Peyer's patch (tissue), 4 donors: ENCODE results near the gene EPHA10. TPM values are rescaled to one million over a fixed set of nuclear protein-coding genes. Genes with fewer than 3 reads are reported as not detected.
A peak's percentile ranks its signal among the peaks of the same experiment; 100 is the strongest.
"Not testable (repeated sequence)": the region's sequence is repeated elsewhere in the genome, so short reads cannot be mapped to it uniquely, and the experiment has no call there.

Experiments used
- DNase-seq, 3 donors: peaks; one replicate each; pipeline ENCODE4 v3.0.0-alpha.2; 2017 to 2019
- H3K27ac ChIP-seq, 4 donors: fragments of 200-600 bp; sonication (generic); one replicate each; pipeline ENCODE4 v1.5.1; 2016 to 2019
- H3K27me3 ChIP-seq, 2 donors: fragments of 200-600 bp; sonication (generic); one replicate each; pipeline ENCODE4 v1.5.1; 2019
- H3K36me3 ChIP-seq, 3 donors: fragments of 200-600 bp; sonication (generic); one replicate each; pipeline ENCODE4 v1.5.1; 2016 to 2019
- H3K4me1 ChIP-seq, 4 donors: fragments of 200-600 bp; sonication (generic); one replicate each; pipeline ENCODE4 v1.5.1; 2016 to 2019
- H3K4me3 ChIP-seq, 4 donors: fragments of 200-600 bp; sonication (generic); 1 replicate in 3 of 4; 2 replicates in 1 of 4; pipeline ENCODE4 v1.5.1; 2016 to 2019; ENCODE audit warnings: mild to moderate bottlenecking in 1 of 4
- H3K9me3 ChIP-seq, 4 donors: fragments of 200-600 bp; sonication (generic); one replicate each; pipeline ENCODE4 v1.5.1; 2016 to 2019; ENCODE audit warnings: mild to moderate bottlenecking in 1 of 4
- POLR2A ChIP-seq, 2 donors: fragments of 450-650 bp; IDR thresholded peaks; one replicate each; pipeline ENCODE4 v1.5.1; 2017; ENCODE audit warnings: antibody characterized with exemption in 2 of 2, mild to moderate bottlenecking in 2 of 2, moderate library complexity in 2 of 2
- total RNA-seq, 4 donors: library from RNA; depleted of rRNA; stranded (reverse); fragments of >200 nt; gene quantifications; one replicate each; pipeline ENCODE4 v1.1.0, GENCODE V29; 2016
- TF ChIP-seq, protein P1 (sequence below), 6 experiments: fragments of 450-650 bp in 4 of 6; fragments of 200-600 bp in 2 of 6; sonication (generic) in 1 of 6; IDR thresholded peaks; one replicate each; pipeline ENCODE4 v1.5.1; 2017 to 2019; ENCODE audit warnings: antibody characterized with exemption in 6 of 6, mild to moderate bottlenecking in 3 of 6, moderate library complexity in 1 of 6

The EPHA10 gene
- total RNA-seq, 4 donors from 2014 or later, result 9.9 to 67.8 (median 58.0) TPM

DNA sequence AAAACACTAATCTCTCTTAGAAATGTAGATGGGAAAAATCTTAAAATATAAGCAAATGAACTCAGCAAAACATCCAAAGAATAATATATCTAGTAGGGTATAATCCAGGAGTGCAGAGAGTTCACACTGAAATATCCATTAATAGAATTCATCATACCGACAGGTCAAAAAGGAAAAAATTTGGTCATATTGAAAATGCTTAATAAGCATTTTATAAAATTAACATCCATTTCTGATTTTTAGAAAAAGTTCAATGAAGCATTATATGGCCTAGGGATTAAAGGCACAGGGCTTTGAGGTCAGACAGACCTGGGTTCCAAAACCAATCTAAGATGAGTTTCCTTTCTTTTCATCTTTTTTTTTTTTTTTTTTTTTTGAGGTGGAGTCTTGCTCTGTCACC is 16.4 kb downstream of the EPHA10 start:
- Histone ChIP-seq H3K4me3 (no peak overlapping the region), H3K36me3 (no peaks in the 10 kb centered on the region), H3K4me1 (peaks cover 0 to 12% (median 0%) of the 10 kb centered on the region in 4 donors), H3K9me3 (peaks cover 0 to 6% (median 0%) of the 10 kb centered on the region in 4 donors), H3K27me3 (peaks cover 0 to 5% of the 10 kb centered on the region in 2 donors), H3K27ac (no peak overlapping the region)
- no peak for TF ChIP-seq POLR2A (IDR thresholded peaks at IDR 0.05)
- TF ChIP-seq, protein P1, sequence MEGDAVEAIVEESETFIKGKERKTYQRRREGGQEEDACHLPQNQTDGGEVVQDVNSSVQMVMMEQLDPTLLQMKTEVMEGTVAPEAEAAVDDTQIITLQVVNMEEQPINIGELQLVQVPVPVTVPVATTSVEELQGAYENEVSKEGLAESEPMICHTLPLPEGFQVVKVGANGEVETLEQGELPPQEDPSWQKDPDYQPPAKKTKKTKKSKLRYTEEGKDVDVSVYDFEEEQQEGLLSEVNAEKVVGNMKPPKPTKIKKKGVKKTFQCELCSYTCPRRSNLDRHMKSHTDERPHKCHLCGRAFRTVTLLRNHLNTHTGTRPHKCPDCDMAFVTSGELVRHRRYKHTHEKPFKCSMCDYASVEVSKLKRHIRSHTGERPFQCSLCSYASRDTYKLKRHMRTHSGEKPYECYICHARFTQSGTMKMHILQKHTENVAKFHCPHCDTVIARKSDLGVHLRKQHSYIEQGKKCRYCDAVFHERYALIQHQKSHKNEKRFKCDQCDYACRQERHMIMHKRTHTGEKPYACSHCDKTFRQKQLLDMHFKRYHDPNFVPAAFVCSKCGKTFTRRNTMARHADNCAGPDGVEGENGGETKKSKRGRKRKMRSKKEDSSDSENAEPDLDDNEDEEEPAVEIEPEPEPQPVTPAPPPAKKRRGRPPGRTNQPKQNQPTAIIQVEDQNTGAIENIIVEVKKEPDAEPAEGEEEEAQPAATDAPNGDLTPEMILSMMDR (IDR thresholded peaks at IDR 0.05), result no peak
- DNase-seq, result no peak

DNA sequence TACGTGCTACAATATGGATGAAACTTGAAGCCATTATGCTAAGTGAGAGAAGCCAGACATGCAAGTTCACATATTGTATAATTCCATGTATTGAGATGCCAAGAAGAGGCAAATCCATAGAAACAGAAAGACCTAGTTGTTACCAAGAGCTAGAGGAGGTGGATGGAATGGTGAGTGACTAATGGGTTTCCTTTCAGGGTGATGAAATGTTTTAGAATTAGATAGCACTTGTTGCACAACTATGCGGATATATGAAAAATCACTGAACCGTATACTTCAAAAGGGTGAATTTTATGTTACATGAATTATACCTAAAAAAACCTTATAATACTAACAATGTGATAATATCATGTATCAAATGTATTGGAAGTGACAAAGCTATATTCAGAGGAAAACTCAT is 18.1 kb downstream of the EPHA10 start:
- H3K27me3 ChIP-seq, result no peaks in the 10 kb centered on the region
- no peak for TF ChIP-seq POLR2A (IDR thresholded peaks at IDR 0.05)
- TF ChIP-seq, protein P1 (IDR thresholded peaks at IDR 0.05), result no peak
- DNase-seq, result no peak

DNA sequence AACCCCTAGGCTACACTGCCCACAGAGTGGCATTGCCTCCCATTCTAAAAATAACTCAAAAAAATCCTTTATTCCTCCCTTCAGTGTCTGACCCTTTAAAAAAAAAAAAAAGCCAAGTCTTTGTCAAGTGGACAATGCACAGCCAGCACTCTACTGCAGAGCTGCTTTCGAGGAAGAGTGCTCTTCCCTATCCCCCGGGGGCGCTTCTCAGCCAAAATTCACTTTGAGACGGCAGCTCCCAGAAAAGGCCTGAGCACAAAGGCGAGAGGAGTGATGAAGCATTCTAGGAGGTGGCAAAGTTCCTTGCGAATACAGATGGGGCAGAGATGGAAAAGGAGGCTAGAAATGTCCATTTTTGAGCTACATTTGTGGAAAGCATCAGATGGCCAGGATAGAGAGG is 23.3 kb downstream of the EPHA10 start:
- no peak for TF ChIP-seq POLR2A (IDR thresholded peaks at IDR 0.05)
- TF ChIP-seq, protein P1 (IDR thresholded peaks at IDR 0.05), result no peak
- Histone ChIP-seq H3K9me3 (peaks cover 0 to 1% (median 0%) of the 10 kb centered on the region in 4 donors), H3K27ac (no peak overlapping the region), H3K36me3 (no peaks in the 10 kb centered on the region), H3K4me1 (no peaks in the 10 kb centered on the region), H3K27me3 (no peaks in the 10 kb centered on the region), H3K4me3 (no peak overlapping the region)
- no peak for DNase-seq

More for the DNA sequence above, 18.1 kb downstream of the EPHA10 start:
- H3K27ac ChIP-seq, result no peak overlapping the region
- H3K9me3 ChIP-seq, result peaks cover 0 to 6% (median 0%) of the 10 kb centered on the region in 4 donors
- H3K4me3 ChIP-seq, result no peak overlapping the region
- H3K4me1 ChIP-seq, result no peaks in the 10 kb centered on the region
- no peaks in the 10 kb centered on the region for H3K36me3 ChIP-seq

DNA sequence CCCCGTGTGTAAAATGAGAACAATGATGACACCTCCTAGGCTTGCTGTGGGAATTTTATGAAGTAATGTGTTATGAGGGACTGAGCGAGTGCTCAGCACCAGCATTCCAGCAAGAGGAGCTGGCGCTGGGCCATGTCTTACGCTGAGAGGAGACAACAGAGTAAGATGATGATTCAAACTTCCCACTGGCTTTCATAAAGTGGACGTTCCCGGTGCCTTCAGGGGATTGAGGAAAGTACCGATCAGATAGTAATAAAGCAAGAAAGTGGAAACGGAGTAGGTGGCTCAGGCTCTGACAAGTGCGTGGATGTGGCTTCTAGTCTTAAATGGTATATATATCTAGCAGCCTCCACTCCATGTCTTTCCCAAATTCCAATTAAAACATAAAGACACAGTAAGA is 23.8 kb downstream of the EPHA10 start:
- no peak for DNase-seq
- Histone ChIP-seq H3K4me1 (no peaks in the 10 kb centered on the region), H3K4me3 (no peak overlapping the region), H3K36me3 (no peaks in the 10 kb centered on the region), H3K27ac (no peak overlapping the region), H3K9me3 (no peaks in the 10 kb centered on the region), H3K27me3 (no peaks in the 10 kb centered on the region)
- TF ChIP-seq, protein P1 (IDR thresholded peaks at IDR 0.05), result no peak
- no peak for TF ChIP-seq POLR2A (IDR thresholded peaks at IDR 0.05)

DNA sequence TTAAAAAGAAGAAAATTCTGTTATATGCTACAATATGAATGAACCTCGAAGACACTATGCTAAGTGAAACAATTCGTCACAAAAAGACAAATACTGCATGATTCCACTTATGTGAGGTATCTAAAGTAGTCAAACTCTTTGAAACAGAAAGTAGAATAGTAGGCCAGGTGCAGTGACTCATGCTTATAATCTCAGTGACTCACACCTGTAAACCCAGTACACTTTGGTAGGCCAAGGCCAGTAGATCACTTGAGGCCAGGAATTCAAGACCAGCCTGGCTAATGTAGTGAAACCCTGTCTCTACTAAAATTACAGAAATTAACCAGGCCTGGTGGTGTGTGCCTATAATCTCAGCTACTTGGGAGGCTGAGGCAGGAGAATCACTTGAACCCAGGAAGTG is 25.7 kb downstream of the EPHA10 start:
- no peaks in the 10 kb centered on the region for H3K4me1 ChIP-seq
- TF ChIP-seq, protein P1 (IDR thresholded peaks at IDR 0.05), result no peak
- TF ChIP-seq POLR2A (IDR thresholded peaks at IDR 0.05), result no peak
- peak in 1 of 3 donors; percentile 72 for DNase-seq
- no peaks in the 10 kb centered on the region for H3K36me3 ChIP-seq
- H3K27ac ChIP-seq, result peak overlapping the region in 1 of 4 donors; percentile 57
- H3K9me3 ChIP-seq, result no peaks in the 10 kb centered on the region
- no peaks in the 10 kb centered on the region for H3K27me3 ChIP-seq
- H3K4me3 ChIP-seq, result no peak overlapping the region

DNA sequence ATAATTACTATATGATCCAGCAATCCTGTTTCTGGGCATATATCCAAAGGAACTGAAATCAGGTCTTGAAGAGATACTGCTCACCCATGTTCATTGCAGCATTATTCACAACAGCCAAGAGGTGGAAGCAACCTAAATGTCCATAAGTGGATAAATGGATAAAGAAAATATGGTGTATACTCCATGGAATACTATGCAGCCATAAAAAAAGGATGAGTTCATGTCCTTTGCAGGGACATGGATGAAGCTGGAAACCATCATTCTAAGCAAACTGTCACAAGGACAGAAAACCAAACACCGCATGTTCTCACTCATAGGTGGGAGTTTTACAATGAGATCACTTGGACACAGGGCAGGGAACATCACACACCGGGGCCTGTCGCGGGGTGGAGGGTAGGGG is 26.3 kb downstream of the EPHA10 start:
- H3K4me1 ChIP-seq, DNase-seq, H3K4me3 ChIP-seq, H3K27me3 ChIP-seq, H3K9me3 ChIP-seq, H3K36me3 ChIP-seq: not testable (repeated sequence)
- H3K27ac ChIP-seq, result peak overlapping the region in 1 of 4 donors; percentile 35

DNA sequence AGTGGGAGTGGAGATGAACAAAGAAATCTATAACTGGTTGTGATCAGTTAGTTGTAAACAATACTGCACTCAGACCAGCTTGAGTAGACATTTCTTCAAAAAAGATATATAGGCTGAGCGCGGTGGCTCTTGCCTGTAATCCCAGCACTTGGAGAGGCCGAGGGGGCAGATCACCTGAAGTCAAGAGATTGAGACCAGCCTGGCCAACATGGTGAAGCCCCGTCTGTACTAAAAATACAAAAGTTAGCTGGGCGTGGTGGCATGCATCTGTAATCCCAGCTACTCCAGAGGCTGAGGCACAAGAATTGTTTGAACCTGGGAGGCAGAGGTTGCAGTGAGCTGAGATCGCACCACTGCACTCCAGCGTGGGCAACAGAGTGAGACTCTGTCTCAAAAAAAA is 26.9 kb downstream of the EPHA10 start:
- not testable (repeated sequence) for H3K4me3 ChIP-seq, H3K9me3 ChIP-seq, H3K27ac ChIP-seq, H3K4me1 ChIP-seq, DNase-seq, H3K27me3 ChIP-seq, H3K36me3 ChIP-seq
